NCI-H526 (cell line): Measurements from ENCODE around the gene ESAM.
A peak's percentile ranks its signal among the peaks of the same experiment; 100 is the strongest.

Experiments used
- DNase-seq, 2 experiments: peaks; one replicate each; lab custom pipeline; 2025; lab: John Stamatoyannopoulos, UW

Gene ESAM

GRCh38 chr11:124729571-124729970, 32.5 kb downstream of the ESAM start:
- DNase-seq, result no peak

- DNase-seq, result no peak
Measured at GRCh38 chr11:124728134-124728533, 34.0 kb downstream of the ESAM start.

GRCh38 chr11:124727474-124727873, 34.6 kb downstream of the ESAM start:
- no peak for DNase-seq

- no peak for DNase-seq
Measured at GRCh38 chr11:124725719-124726105, 36.4 kb downstream of the ESAM start.

GRCh38 chr11:124724979-124725718, 36.9 kb downstream of the ESAM start:
- peak; percentile 89 to 94 for DNase-seq

- peak; percentile 30 to 79 for DNase-seq
Measured at GRCh38 chr11:124722176-124722575, 39.9 kb downstream of the ESAM start.

GRCh38 chr11:124719534-124719933, 42.6 kb downstream of the ESAM start:
- no peak for DNase-seq

- DNase-seq, result no peak
Measured at GRCh38 chr11:124718801-124719200, 43.3 kb downstream of the ESAM start.

GRCh38 chr11:124717786-124718651, 44.1 kb downstream of the ESAM start:
- DNase-seq, result peak in 1 of 2 experiments; percentile 80

- no peak for DNase-seq
Measured at GRCh38 chr11:124717421-124717785, 44.7 kb downstream of the ESAM start.

GRCh38 chr11:124716591-124716990, 45.5 kb downstream of the ESAM start:
- no peak for DNase-seq

- DNase-seq, result no peak
Measured at GRCh38 chr11:124712392-124712791, 49.7 kb downstream of the ESAM start.

- no peak for DNase-seq
Measured at GRCh38 chr11:124707829-124708228, 54.3 kb downstream of the ESAM start.
